Chondrocyte (in vitro differentiated cells): ENCODE measurements around the gene RUBCNL. TPM values are rescaled to one million over a fixed set of nuclear protein-coding genes. Genes with fewer than 3 reads are reported as not detected.
"Not testable (repeated sequence)": the region's sequence is repeated elsewhere in the genome, so short reads cannot be mapped to it uniquely, and the experiment has no call there.

ENCODE experiments used
- DNase-seq: peaks from one replicate; pipeline ENCODE4 v3.0.0; 2021; ENCODE audit warnings: mixed read lengths, low spot score
- H3K27ac Mint-ChIP-seq: one replicate; pipeline ENCODE4 v1.8.0; 2021; ENCODE audit warnings: mild to moderate bottlenecking, moderate library complexity, mixed read lengths; ENCODE audit not compliant: unreplicated experiment
- H3K27me3 Mint-ChIP-seq: 2 replicates; pipeline ENCODE4 v1.8.0; 2021; ENCODE audit warnings: low read depth, mixed read lengths
- H3K36me3 Mint-ChIP-seq: 2 replicates; pipeline ENCODE4 v1.8.0; 2021; ENCODE audit warnings: low read depth, mixed read lengths
- H3K4me1 Mint-ChIP-seq: 2 replicates; pipeline ENCODE4 v1.8.0; 2021; ENCODE audit warnings: low read depth, mild to moderate bottlenecking, mixed read lengths
- H3K4me3 Mint-ChIP-seq: one replicate; pipeline ENCODE4 v1.8.0; 2021; ENCODE audit warnings: mild to moderate bottlenecking, moderate library complexity, mixed read lengths; ENCODE audit not compliant: unreplicated experiment
- H3K9me3 Mint-ChIP-seq: 2 replicates; pipeline ENCODE4 v1.8.0; 2021; ENCODE audit warnings: low read depth, mixed read lengths
- CTCF ChIP-seq: fragments of 200-600 bp; sonication (generic); IDR thresholded peaks from 2 replicates; pipeline ENCODE4 v1.5.0; 2021; ENCODE audit warnings: antibody characterized with exemption, mild to moderate bottlenecking, moderate library complexity
- long read RNA-seq: library from polyadenylated mRNA; stranded (forward); transcript quantifications from one replicate; pipeline ENCODE4 v2.0.0, GENCODE V29; 2021
- total RNA-seq: library from RNA; stranded (reverse); gene quantifications from 3 replicates; pipeline ENCODE4 v1.2.1, GENCODE V29; 2021

The RUBCNL gene
- total RNA-seq = 1.5 to 3.5 TPM (median 2.0 TPM) in 3 replicates
- long read RNA-seq, partial matches to known transcripts = 0 of 3 reads
- long read RNA-seq, other reads (novel, unspliced or antisense) = 2 of 3 reads

GRCh38 chr13:46387064-46387851 is at the start of gene RUBCNL:
RUBCNL (minus strand) TSS chr13:46387252; CDS start chr13:46372475, 14,777 bp downstream.
- Mint-ChIP-seq H3K27ac (peak within 1 kb of the TSS; percentile 54), H3K4me1 (peaks cover 17% of the 10 kb centered on the region), H3K4me3 (peak within 1 kb of the TSS; percentile 83), H3K27me3 (peaks cover 11% of the 10 kb centered on the region), H3K9me3 (no peaks in the 10 kb centered on the region), H3K36me3 (peaks cover 3% of the 10 kb centered on the region)
- peak; percentile 16 for TF ChIP-seq CTCF
- no peak for DNase-seq

GRCh38 chr13:46429558-46429957 is 42.5 kb upstream of the RUBCNL start:
- not testable (repeated sequence) for H3K4me3 Mint-ChIP-seq, H3K9me3 Mint-ChIP-seq, H3K27me3 Mint-ChIP-seq, DNase-seq, H3K4me1 Mint-ChIP-seq, H3K36me3 Mint-ChIP-seq, H3K27ac Mint-ChIP-seq

DNA sequence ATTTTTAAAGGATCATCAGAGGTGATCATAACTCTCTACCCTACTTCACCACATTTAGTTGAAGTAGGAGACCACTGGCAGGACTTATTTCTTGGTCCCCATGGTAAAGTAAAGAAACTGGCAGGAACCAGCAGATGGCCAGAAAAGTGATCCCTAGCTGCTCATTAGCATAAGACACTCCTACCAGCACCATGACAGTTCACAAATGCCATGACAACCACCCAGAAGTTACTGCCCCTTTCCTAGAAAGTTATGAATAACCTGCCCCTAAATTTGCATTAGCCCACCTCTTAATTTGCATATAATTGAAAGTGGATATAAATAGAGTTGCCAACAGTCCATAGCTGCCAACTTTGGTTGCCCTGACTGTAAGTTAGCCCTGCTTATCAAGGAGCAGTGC is 18.4 kb upstream of the RUBCNL start:
- peaks cover under 1% of the 10 kb centered on the region for H3K36me3 Mint-ChIP-seq
- H3K4me3 Mint-ChIP-seq = no peak overlapping the region
- H3K27me3 Mint-ChIP-seq = no peaks in the 10 kb centered on the region
- peaks cover 2% of the 10 kb centered on the region for H3K9me3 Mint-ChIP-seq
- H3K4me1 Mint-ChIP-seq = peaks cover 23% of the 10 kb centered on the region
- no peak for TF ChIP-seq CTCF
- DNase-seq = no peak
- H3K27ac Mint-ChIP-seq = no peak overlapping the region

DNA sequence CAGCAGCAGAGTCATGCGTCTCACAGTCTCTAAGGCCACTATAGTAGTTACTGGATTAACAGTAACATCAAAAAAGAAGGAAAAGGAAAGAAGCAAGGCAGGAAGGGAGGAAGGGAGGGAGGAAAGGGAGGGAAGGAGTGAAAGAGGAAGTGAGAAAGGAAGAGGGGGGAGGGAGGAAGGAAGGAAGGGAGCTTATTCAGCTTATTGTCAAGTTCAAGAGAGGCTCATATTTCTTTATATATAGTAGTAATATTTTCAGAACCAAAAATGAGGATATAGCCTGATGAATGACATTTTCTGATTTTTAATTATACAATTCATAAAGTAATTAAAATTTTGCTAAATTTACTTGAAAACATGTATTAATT is 17.7 kb upstream of the RUBCNL start:
- peaks cover 30% of the 10 kb centered on the region for H3K4me1 Mint-ChIP-seq
- H3K4me3 Mint-ChIP-seq = no peak overlapping the region
- H3K27me3 Mint-ChIP-seq = no peaks in the 10 kb centered on the region
- no peaks in the 10 kb centered on the region for H3K9me3 Mint-ChIP-seq
- H3K36me3 Mint-ChIP-seq = no peaks in the 10 kb centered on the region
- no peak for DNase-seq
- no peak overlapping the region for H3K27ac Mint-ChIP-seq
- no peak for TF ChIP-seq CTCF

- H3K9me3 Mint-ChIP-seq = no peaks in the 10 kb centered on the region
- DNase-seq = no peak
- H3K4me3 Mint-ChIP-seq = no peak overlapping the region
- H3K27ac Mint-ChIP-seq = no peak overlapping the region
- peaks cover 31% of the 10 kb centered on the region for H3K4me1 Mint-ChIP-seq
- H3K27me3 Mint-ChIP-seq = no peaks in the 10 kb centered on the region
- TF ChIP-seq CTCF = no peak
- H3K36me3 Mint-ChIP-seq = no peaks in the 10 kb centered on the region
These were observed 17.0 kb upstream of the RUBCNL start for GRCh38 chr13:46403851-46404732.
